ENCODE results near the gene DYNLL2. TPM values are rescaled to one million over a fixed set of nuclear protein-coding genes. Genes with fewer than 3 reads are reported as not detected.
A peak's percentile ranks its signal among the peaks of the same experiment; 100 is the strongest.

The DYNLL2 gene
- polyA plus RNA-seq, 3 donors = 0.30 to 9.9 (median 0.42) TPM

GRCh38 chr17:58085039-58085715, 2.0 kb downstream of the DYNLL2 start:
- peaks cover 18 to 23% of the 10 kb centered on the region in 2 donors for H3K4me1 ChIP-seq (ENCODE audit: control insufficient read depth in 1 of 2, insufficient read depth in 2 of 2, low read length in 2 of 2)
- H3K36me3 Mint-ChIP-seq = peaks cover 38 to 39% of the 10 kb centered on the region in 2 donors
- H3K27ac ChIP-seq (ENCODE audit: low read depth in 1 of 2, low read length in 2 of 2) = peak overlapping the region in 1 of 2 donors; percentile 89
- intact Hi-C loops (cut with micrococcal nuclease) = loop anchor here (10.0 kb wide), 1 partner anchor 230 kb away; the partner anchor contains the start of gene MRPS23 (in 2 of the 2)
- H3K79me2 ChIP-seq (ENCODE audit: insufficient read depth, low read length) = peaks cover 58% of the 10 kb centered on the region
- H3K27me3 Mint-ChIP-seq (ENCODE audit: low read depth in 3 of 3) = no peaks in the 10 kb centered on the region
- no peaks in the 10 kb centered on the region for H3K9me3 Mint-ChIP-seq
- H4K20me1 ChIP-seq (ENCODE audit: insufficient read depth, low read length) = peaks cover 67% of the 10 kb centered on the region
- peak overlapping the region in 1 of 2 donors; percentile 88 for H3K4me3 Mint-ChIP-seq
- no peak for DNase-seq
- H3K27me3 ChIP-seq (ENCODE audit: control insufficient read depth in 2 of 2, insufficient read depth in 2 of 2, low read length in 2 of 2) = no peaks in the 10 kb centered on the region
- H3K4me3 ChIP-seq (replicated peaks in 1 of 3; ENCODE audit: low read depth in 2 of 3, low read length in 3 of 3) = peak overlapping the region in 1 of 3 experiments; percentile 78
- no peak overlapping the region for H3K9ac ChIP-seq (ENCODE audit: insufficient read depth, low read length, poor library complexity, severe bottlenecking)
- TF ChIP-seq CTCF (IDR thresholded peaks at IDR 0.05) = no peak
- H2AFZ ChIP-seq (ENCODE audit: insufficient read depth, low read depth, low read length, poor library complexity, severe bottlenecking) = no peak overlapping the region
- peaks cover 41 to 54% of the 10 kb centered on the region in 2 donors for H3K36me3 ChIP-seq (replicated peaks in 1 of 2; ENCODE audit: control insufficient read depth in 1 of 2, insufficient read depth in 2 of 2, low read length in 2 of 2)
- peak overlapping the region in 5 of 7 donors; percentile 4 to 82 (median 30) for H3K27ac Mint-ChIP-seq
- no peaks in the 10 kb centered on the region for H3K9me3 ChIP-seq (replicated peaks in 1 of 2; ENCODE audit: control insufficient read depth in 1 of 2, insufficient read depth in 1 of 2, low read length in 2 of 2)
- H3K4me1 Mint-ChIP-seq = peaks cover 28% of the 10 kb centered on the region
- H3K4me2 ChIP-seq (replicated peaks; ENCODE audit: extremely low read depth, low read length, poor library complexity, severe bottlenecking) = peak overlapping the region; percentile 79
- 83% methylated on average over 4 of the region's 8 CpGs for WGBS (ENCODE audit: insufficient coverage)

DNA sequence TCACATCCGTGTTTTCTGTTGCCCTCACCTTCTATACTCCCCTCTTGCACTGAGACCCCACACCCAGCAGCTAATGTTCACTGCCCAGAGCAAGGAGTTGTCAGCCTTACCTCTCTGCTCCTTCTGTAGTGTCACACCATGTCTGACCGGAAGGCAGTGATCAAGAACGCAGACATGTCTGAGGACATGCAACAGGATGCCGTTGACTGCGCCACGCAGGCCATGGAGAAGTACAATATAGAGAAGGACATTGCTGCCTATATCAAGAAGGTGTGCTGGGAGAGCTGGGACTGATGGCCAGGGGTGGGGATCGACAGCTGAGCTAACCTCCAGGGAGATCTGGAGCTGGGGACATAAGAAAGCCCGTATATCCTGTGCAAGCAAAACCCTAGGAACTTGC, 3.7 kb downstream of the DYNLL2 start:
- Histone ChIP-seq H3K36me3 (replicated peaks in 1 of 2; ENCODE audit: control insufficient read depth in 1 of 2, insufficient read depth in 2 of 2, low read length in 2 of 2) (peaks cover 58 to 71% of the 10 kb centered on the region in 2 donors), H2AFZ (ENCODE audit: insufficient read depth, low read depth, low read length, poor library complexity, severe bottlenecking) (no peak overlapping the region), H3K9me3 (replicated peaks in 1 of 2; ENCODE audit: control insufficient read depth in 1 of 2, insufficient read depth in 1 of 2, low read length in 2 of 2) (no peaks in the 10 kb centered on the region), H3K4me1 (ENCODE audit: control insufficient read depth in 1 of 2, insufficient read depth in 2 of 2, low read length in 2 of 2) (peaks cover 18 to 23% of the 10 kb centered on the region in 2 donors), H3K4me2 (replicated peaks; ENCODE audit: extremely low read depth, low read length, poor library complexity, severe bottlenecking) (no peak overlapping the region), H3K27me3 (ENCODE audit: control insufficient read depth in 2 of 2, insufficient read depth in 2 of 2, low read length in 2 of 2) (no peaks in the 10 kb centered on the region), H4K20me1 (ENCODE audit: insufficient read depth, low read length) (peaks cover 81% of the 10 kb centered on the region), H3K9ac (ENCODE audit: insufficient read depth, low read length, poor library complexity, severe bottlenecking) (no peak overlapping the region), H3K27ac (ENCODE audit: low read depth in 1 of 2, low read length in 2 of 2) (no peak overlapping the region), H3K79me2 (ENCODE audit: insufficient read depth, low read length) (peaks cover 58% of the 10 kb centered on the region), H3K4me3 (replicated peaks in 1 of 3; ENCODE audit: low read depth in 2 of 3, low read length in 3 of 3) (no peak overlapping the region)
- Mint-ChIP-seq H3K27ac (no peak overlapping the region), H3K4me1 (peaks cover 28% of the 10 kb centered on the region), H3K4me3 (no peak overlapping the region), H3K27me3 (ENCODE audit: low read depth in 3 of 3) (no peaks in the 10 kb centered on the region), H3K9me3 (peaks cover 0 to 1% (median 0%) of the 10 kb centered on the region in 7 donors), H3K36me3 (peaks cover 56 to 57% of the 10 kb centered on the region in 2 donors)
- WGBS (ENCODE audit: insufficient coverage) = 99% methylated on average over 8 of the region's 8 CpGs
- DNase-seq = no peak
- TF ChIP-seq CTCF (IDR thresholded peaks at IDR 0.05) = no peak
- intact Hi-C loops (cut with micrococcal nuclease) = loop anchor here (10.0 kb wide), 1 partner anchor 232 kb away; the partner anchor contains the start of gene MRPS23 (in 2 of the 2)

All from CD14-positive monocyte (primary cell).